Retina (tissue), 1 donor: ENCODE results near the gene SHLD1.

Source experiments
- DNase-seq: peaks from one replicate; pipeline ENCODE4 v3.0.0-alpha.2; 2016

Gene SHLD1

GRCh38 chr20:5908981-5909380 lies 158.8 kb downstream of the SHLD1 start:
- DNase-seq, result no peak

- no peak for DNase-seq
Measured at GRCh38 chr20:5910186-5910585, 160.0 kb downstream of the SHLD1 start.

DNA sequence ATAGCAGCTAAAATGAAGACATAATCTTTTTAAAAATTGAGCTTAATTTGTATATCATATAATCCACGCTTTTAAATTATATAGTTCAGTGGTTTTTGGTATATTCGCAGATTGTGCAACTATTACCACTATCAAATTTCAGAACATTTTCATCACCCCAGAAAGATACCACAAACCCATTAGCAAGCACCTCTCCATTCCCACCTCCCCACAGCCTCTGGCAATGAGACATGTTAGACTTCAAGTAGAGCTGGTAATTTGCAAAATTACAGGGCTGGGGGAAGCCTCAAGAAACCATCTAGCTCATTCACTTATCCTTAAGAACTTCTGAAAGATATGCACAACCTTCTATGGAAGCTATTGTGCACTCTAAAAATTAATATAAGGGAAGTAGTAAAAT lies 163.0 kb downstream of the SHLD1 start:
- no peak for DNase-seq
